ENCODE measurements around the gene CCDC71L.
"Not testable (repeated sequence)": the region's sequence is repeated elsewhere in the genome, so short reads cannot be mapped to it uniquely, and the experiment has no call there.

CCDC71L gene

GRCh38 chr7:106660862-106661720 lies at the start of gene CCDC71L:
Gene CCDC71L, minus strand, starts transcription at chr7:106661158. Its CDS starts 262 bp downstream, at chr7:106660896.
- peak within 1 kb of the TSS; percentile 87 to 99 (median 96) for H3K27ac ChIP-seq

GRCh38 chr7:106709604-106710003 lies 48.6 kb upstream of the CCDC71L start:
- H3K27ac ChIP-seq, H3K4me3 ChIP-seq: not testable (repeated sequence)

More at GRCh38 chr7:106660862-106661720, at the start of gene CCDC71L:
- H3K4me3 ChIP-seq, result peak within 1 kb of the TSS; percentile 78 to 90 (median 83)

- Histone ChIP-seq H3K4me3 (no peak overlapping the region), H3K27ac (peak overlapping the region in 2 of 21 experiments; percentile 25 to 54)
Measured at GRCh38 chr7:106704000-106704840, 43.3 kb upstream of the CCDC71L start.

GRCh38 chr7:106693677-106694353 lies 32.9 kb upstream of the CCDC71L start:
- H3K4me3 ChIP-seq, result no peak overlapping the region
- H3K27ac ChIP-seq, result no peak overlapping the region

GRCh38 chr7:106692450-106693051 lies 31.6 kb upstream of the CCDC71L start:
- Histone ChIP-seq H3K27ac (no peak overlapping the region), H3K4me3 (no peak overlapping the region)

GRCh38 chr7:106688161-106688560 lies 27.2 kb upstream of the CCDC71L start:
- not testable (repeated sequence) for H3K4me3 ChIP-seq, H3K27ac ChIP-seq

GRCh38 chr7:106683941-106684340 lies 23.0 kb upstream of the CCDC71L start:
- Histone ChIP-seq H3K27ac (no peak overlapping the region), H3K4me3 (no peak overlapping the region)

- Histone ChIP-seq H3K27ac (no peak overlapping the region), H3K4me3 (no peak overlapping the region)
Measured at GRCh38 chr7:106681815-106682495, 21.0 kb upstream of the CCDC71L start.

- H3K27ac ChIP-seq, result no peak overlapping the region
- no peak overlapping the region for H3K4me3 ChIP-seq
Measured at GRCh38 chr7:106679153-106679931, 18.4 kb upstream of the CCDC71L start.

- Histone ChIP-seq H3K27ac (no peak overlapping the region), H3K4me3 (no peak overlapping the region)
Measured at GRCh38 chr7:106678795-106679152, 17.8 kb upstream of the CCDC71L start.

- H3K4me3 ChIP-seq, result not testable (repeated sequence)
Measured at GRCh38 chr7:106676506-106676905, 15.5 kb upstream of the CCDC71L start.

GRCh38 chr7:106673688-106674087 lies 12.7 kb upstream of the CCDC71L start:
- not testable (repeated sequence) for H3K27ac ChIP-seq, H3K4me3 ChIP-seq

More at GRCh38 chr7:106676506-106676905, 15.5 kb upstream of the CCDC71L start:
- H3K27ac ChIP-seq, result not testable (repeated sequence)

GRCh38 chr7:106671930-106672329 lies 11.0 kb upstream of the CCDC71L start:
- H3K27ac ChIP-seq, H3K4me3 ChIP-seq: not testable (repeated sequence)

- no peak overlapping the region for H3K4me3 ChIP-seq
- H3K27ac ChIP-seq, result no peak overlapping the region
Measured at GRCh38 chr7:106671160-106671559, 10.2 kb upstream of the CCDC71L start.

- H3K4me3 ChIP-seq, result no peak overlapping the region
- H3K27ac ChIP-seq, result no peak overlapping the region
Measured at GRCh38 chr7:106668861-106669524, 8.0 kb upstream of the CCDC71L start.

- Histone ChIP-seq H3K27ac (no peak overlapping the region), H3K4me3 (no peak overlapping the region)
Measured at GRCh38 chr7:106666353-106666752, 5.4 kb upstream of the CCDC71L start.

- Histone ChIP-seq H3K4me3 (no peak overlapping the region), H3K27ac (no peak overlapping the region)
Measured at GRCh38 chr7:106664343-106664742, 3.4 kb upstream of the CCDC71L start.
